Breast epithelium (tissue), 3 donors: Measurements from ENCODE around the gene NCOA1.

Experiments used
- POLR2A ChIP-seq: fragments of 450-650 bp; IDR thresholded peaks from one replicate; pipeline ENCODE4 v1.6.1; 2016; ENCODE audit warnings: antibody characterized with exemption, mild to moderate bottlenecking, moderate library complexity
- POLR2AphosphoS5 ChIP-seq, 3 donors: sonication (generic); formaldehyde crosslinking; IDR thresholded peaks; one replicate each; pipeline ENCODE4 v1.6.1; 2017; ENCODE audit warnings: antibody characterized with exemption in 3 of 3
- TF ChIP-seq, protein P1 (sequence below), 3 donors: fragments of 450-650 bp; IDR thresholded peaks; one replicate each; pipeline ENCODE4 v1.5.1; 2016 to 2017; ENCODE audit warnings: antibody characterized with exemption in 3 of 3, mild to moderate bottlenecking in 3 of 3, moderate library complexity in 3 of 3

- TF ChIP-seq POLR2AphosphoS5 (IDR thresholded peaks at IDR 0.05) (no peak), POLR2A (no peak)
- TF ChIP-seq, protein P1, sequence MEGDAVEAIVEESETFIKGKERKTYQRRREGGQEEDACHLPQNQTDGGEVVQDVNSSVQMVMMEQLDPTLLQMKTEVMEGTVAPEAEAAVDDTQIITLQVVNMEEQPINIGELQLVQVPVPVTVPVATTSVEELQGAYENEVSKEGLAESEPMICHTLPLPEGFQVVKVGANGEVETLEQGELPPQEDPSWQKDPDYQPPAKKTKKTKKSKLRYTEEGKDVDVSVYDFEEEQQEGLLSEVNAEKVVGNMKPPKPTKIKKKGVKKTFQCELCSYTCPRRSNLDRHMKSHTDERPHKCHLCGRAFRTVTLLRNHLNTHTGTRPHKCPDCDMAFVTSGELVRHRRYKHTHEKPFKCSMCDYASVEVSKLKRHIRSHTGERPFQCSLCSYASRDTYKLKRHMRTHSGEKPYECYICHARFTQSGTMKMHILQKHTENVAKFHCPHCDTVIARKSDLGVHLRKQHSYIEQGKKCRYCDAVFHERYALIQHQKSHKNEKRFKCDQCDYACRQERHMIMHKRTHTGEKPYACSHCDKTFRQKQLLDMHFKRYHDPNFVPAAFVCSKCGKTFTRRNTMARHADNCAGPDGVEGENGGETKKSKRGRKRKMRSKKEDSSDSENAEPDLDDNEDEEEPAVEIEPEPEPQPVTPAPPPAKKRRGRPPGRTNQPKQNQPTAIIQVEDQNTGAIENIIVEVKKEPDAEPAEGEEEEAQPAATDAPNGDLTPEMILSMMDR (IDR thresholded peaks at IDR 0.05), result no peak
Measured at GRCh38 chr2:24505534-24506275, 14.7 kb downstream of the NCOA1 start.
